Anterior cingulate cortex (tissue), 58 donors: Measurements from ENCODE around the gene MBOAT7.
"Not testable (repeated sequence)": the region's sequence is repeated elsewhere in the genome, so short reads cannot be mapped to it uniquely, and the experiment has no call there.

Source experiments
- DNase-seq, 58 donors: peaks; one replicate each; lab custom pipeline; 2025; lab: John Stamatoyannopoulos, UW

The MBOAT7 gene, protein sequence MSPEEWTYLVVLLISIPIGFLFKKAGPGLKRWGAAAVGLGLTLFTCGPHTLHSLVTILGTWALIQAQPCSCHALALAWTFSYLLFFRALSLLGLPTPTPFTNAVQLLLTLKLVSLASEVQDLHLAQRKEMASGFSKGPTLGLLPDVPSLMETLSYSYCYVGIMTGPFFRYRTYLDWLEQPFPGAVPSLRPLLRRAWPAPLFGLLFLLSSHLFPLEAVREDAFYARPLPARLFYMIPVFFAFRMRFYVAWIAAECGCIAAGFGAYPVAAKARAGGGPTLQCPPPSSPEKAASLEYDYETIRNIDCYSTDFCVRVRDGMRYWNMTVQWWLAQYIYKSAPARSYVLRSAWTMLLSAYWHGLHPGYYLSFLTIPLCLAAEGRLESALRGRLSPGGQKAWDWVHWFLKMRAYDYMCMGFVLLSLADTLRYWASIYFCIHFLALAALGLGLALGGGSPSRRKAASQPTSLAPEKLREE

DNA sequence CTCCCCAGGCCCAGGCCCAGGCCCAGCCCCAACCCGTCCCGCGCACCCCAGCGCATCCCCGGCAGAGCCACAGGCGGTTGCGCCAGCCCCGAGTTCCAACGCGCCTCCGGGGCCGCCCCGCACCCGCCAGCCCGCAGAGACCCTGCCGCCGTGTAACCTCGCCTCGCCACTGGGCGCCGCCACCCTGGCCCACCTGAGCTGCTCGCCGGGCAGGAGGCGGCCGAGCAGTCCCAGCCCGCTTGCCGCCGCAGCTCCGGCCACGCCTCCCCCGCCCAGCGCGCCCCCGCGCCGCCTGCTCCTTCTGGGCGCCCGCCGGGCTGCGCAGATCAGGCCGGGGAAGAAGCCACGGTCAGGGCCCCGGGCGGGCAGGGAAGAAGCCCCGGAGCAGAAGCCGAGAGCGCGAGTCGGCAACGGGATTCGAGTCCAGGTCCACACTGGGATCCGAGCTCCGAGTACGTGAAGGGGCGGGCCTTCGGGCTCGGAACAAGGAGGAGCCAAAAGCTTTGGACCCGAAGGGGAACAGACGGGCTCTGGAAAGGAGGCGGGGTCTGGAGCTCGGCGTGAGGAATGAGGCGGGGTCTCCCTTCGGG lies at the start of gene MBOAT7:
Gene MBOAT7, minus strand, starts transcription at position 436 of the 590 bp plus-strand sequence. CDS start 1,072 bp downstream, outside the sequence.
- DNase-seq, result peak in 2 of 58 donors; percentile 72 to 84

DNA sequence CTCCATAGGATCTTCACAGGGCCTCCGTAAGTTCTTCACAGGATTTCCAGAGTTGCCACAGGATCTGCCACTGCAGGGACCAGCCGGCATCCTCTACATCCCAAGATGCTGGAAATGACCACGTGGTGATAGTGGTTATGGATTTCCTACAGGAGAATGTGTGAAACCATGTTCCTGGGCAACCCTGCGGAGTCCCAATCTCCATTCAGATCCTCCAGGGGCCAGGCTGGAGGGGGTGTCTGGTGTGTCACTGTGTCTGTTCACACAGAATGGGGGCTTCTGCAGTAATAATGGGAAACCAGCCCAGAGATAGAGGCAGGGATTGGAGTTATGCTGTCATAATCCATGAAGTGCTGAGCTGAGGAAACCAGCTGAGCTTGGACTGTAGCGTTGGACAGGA lies 44.6 kb upstream of the MBOAT7 start:
- no peak for DNase-seq

DNA sequence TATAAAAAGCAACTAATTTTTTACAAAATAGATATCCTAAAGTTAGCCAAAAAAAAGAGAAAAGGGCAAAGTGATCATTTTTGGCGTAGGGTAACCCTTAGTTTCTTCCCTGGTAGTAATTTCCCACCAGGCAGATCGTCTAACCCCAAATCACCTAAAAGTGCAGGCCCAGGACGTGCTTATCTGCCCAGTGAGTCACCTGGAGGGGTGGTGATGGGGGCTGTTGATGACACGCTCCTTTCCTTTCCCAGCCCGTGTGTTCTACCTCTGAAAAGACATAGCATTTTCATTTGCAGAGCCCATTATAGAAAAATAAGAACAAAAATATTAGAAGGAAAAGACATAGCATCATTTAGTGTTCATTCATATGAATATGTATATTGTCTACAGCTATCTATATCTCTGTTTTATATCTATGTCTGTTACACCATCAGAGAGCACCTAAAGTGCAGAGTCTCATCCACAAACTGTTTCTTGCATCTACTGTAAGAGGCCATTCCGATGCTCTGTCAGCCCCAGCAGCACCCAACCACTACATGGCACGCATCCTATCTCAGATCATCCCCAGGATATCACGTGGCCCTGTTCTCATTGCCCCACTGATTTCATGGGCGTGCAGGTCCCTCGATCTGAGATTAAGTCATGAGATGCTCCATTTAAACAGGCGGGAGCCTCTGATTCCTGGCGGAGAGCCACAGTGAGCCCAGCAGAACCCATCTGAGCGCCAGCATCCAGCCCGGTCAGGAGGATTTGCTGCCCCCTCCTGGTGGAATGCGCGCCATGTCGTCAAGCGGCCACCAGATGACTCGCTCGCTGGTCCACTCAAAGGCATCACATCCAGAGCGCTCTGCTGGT lies 41.9 kb upstream of the MBOAT7 start:
- DNase-seq, result peak in 56 of 58 donors; percentile 4 to 93 (median 68)

DNA sequence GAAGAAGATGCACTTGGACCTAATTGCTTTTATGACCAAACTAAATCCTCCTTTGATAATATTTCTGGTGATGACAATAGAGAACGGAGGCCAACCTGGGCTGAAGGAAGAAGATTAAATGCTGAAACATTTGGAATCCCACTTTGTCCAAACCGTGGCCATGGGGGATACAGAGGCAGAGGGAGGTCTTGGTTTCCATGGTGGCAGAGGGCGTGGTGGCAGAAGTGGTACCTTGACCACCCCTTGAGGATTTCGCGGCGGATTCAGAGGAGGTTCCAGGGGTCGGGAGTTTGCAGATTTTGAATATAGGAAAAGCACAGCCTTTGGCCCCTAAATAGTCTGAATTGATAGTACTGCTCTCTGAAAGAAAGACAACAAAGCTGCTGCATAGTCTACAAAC lies 40.7 kb upstream of the MBOAT7 start:
- DNase-seq, result no peak

DNA sequence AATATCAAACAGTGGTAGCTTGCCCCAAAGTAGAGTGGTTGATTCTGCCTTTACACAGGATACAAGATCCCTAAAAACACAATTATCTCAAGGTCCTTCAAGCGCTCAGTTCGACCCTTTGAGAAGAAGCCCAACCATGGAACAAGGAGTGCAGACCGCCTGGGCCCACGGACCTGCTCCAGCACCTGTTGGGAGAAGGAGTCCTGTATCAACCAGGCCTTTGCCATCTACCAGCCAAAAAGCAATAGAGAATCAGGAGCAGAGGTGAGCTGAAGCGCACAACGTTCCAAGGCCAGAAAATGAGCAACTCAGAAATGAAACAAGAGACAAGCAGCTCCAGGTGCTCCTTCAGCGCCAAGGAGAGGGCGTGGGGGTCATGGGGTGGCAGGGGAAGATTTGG lies 39.8 kb upstream of the MBOAT7 start:
- no peak for DNase-seq

DNA sequence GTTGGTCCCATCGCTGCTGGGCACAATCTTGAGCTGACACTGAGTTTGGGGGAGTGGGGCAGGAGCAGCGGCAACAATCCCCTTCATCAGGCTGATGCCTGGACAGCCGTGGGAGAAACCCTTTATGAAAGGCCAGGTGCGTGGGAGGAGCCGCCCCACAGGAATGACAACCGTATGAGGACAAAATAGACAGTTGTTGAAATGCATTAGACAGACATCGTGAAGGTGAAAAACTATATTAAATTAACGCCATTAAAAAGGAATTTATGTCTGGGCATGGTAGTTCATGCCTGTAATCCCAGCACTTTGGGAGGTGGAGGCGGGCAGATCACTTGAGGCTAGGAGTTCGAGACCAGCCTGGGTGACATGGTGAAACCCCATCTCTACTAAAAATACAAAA lies 35.2 kb upstream of the MBOAT7 start:
- not testable (repeated sequence) for DNase-seq

DNA sequence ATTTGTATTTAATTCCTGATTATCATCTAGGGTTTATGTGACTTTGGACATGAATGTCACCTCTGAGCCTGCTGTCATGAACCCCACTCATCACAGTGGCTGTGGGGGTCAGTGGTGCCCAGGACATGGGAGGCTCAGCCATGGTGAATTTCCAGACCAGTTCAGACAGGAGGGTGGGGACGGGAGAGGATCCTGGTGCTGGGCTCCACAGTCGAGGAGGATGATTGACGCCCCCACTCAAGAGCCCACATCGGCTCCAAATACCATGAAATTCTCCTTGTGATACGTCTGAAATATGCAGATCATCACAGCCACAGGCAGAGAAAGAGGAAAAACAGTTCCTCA lies 34.5 kb upstream of the MBOAT7 start:
- DNase-seq, result not testable (repeated sequence)

DNA sequence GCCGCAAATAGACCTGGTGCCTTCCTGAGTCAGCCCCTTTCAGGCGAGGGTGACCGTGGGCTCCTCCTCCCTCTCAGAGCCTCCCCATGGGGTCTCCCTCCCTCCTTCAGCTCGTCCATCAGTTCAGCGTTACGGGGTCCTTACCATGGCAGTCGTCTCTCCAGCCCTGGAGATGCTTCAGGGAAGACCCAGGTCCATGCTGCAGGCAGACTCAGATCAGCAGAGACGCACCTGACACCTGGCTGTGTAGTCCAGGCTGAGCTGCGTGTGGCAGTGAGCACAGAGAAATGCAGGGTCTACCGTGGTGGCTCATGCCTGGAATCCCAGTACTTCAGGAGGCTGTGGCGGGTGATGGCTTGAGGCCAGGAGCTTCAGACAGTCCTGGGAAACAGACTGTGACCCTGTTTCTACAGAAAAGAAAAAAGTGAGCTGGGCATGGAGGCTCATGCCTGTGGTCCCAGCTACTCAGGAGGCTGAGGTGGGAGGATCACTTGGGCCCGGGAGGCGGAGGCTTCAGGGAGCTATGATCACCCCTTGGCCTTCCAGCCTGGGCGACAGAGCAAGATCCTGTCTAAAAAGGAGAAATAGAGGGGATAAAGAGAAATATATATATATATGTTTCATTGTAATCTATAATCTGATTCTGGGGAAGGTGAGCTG lies 34.0 kb upstream of the MBOAT7 start:
- DNase-seq, result not testable (repeated sequence)

DNA sequence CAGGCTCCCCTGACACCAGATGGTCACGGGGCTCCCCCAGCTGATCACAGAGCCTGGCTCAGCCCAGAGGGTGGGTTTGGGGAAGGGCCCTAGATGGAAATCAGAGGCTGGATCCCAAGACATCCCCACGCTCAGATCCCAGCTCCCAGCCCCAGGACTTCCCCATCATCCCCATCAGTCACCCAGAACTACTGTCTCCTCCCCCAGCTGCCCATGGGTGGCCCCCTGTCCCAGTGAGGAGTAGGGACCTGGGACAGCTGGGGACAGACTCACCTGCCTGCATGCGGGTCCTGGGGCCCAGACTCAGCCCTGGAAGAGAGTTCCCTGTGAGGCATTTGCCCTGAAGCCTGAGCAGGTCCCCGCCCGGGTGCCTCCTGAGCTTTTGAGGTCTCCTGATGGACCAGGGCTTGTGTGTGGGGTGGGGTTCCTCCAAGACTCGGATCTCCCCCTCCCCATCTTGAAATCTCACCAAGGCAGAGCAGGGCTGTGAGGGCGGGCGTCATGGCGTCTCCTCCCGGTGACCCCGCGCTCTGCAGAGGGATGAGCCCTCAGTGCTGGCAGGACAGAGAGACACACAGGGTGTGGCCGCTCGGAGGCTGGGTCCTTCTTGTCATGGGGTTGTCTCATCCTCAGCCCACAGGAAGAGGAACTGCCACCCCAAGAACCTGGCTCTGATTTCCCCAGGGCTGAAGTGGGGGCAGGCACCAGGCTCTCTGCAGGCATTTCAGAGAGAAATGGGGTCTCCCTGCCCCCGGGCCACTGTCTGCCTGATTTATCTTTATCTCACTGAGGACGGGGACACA lies 33.3 kb upstream of the MBOAT7 start, which contains the start of gene LILRB3:
Gene LILRB3, minus strand, starts transcription at position 534 of the 803 bp plus-strand sequence. Its CDS starts 31 bp downstream, at position 503.
- peak in 2 of 58 donors; percentile 6 to 12 for DNase-seq

DNA sequence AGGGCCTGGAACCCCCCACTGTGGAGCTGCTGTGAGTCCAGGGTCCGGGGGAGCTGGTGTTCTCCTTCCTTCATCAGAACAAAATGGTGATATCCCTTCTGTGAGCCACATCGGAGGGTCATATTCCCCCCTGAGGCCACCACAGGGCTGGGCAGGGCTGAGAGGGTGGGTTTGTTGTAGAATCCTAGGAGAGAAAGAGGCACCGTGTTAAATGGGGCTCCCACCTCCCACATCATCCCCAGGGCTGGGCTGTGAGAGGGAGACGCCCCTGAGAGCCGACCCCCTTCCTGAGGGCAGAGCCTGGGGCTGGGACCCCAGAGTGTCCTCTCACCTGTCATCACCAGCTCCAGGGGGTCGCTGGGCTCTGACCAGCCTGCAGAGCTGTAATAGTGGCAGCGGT lies 32.6 kb upstream of the MBOAT7 start:
- DNase-seq, result not testable (repeated sequence)

DNA sequence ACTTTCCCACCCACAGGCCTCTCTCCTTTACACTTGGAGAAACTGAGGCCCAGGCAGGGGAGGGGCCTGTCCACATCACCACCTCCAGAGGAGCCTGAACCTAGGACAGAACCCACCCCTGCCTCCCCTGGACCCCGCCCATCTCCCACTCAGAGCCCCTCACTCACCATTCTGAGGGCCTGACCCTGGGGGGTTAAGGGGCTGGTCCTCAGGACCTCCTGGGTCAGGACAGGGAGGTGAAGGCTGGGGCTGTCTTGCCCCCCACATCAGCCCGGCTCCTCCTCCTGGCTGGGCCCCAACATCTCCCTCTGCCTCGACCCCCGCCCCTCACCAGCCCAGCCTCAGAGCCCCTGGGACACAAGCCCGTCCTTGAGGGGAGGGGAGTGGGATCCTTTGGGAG lies 30.3 kb upstream of the MBOAT7 start:
- DNase-seq, result not testable (repeated sequence)

DNA sequence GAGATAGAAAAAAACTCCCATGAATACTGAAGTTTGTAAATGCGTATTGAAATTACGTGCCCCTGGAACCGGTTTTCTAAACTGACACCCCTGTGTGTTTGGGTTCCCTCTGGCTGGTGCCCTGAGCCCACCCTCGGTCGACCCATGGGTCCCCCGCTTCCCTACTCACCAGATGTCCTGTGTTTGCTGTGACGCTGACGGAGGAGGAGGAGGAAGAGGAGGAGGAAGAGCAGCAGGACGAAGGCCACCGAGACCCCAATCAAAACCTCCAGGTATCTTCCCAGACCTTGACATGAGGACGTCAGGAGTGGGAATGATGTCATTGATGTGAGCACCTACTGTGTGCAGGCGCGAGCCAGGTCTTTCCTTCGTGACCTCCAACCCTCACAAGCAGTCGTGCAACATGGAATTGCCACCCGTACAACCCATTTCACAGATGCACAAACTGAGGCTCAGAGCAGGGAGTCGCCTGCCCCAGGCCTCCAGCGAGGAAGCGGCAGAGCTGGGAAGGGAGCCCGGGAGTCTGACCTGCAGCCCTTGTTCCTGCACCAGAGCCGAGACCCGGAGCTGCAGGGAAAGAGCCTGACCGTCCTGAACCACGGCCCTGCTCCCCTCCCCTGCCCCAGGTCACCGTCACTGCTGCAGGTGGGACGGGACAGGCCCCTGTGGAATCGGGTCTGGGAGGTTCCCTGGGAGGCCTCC lies 29.7 kb upstream of the MBOAT7 start:
- no peak for DNase-seq

DNA sequence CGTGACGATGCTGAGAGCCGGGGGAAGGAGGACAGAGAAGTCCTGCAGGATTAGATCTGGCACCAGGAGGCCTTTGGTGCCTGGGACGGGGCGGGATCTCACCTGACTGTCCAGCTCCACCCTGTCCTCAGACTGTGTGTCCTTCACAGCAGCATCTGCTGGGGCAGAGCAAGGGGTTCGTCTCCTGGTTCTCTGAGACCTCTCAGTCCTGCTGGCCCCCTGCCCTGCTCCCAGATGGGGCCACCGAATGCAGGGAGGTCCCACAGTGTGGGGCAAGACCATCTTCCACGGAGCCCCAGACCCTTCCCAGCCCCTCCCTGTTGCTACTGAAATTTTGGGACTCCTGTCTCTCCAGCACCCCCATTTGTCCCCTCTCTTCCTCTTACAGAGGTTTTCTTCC lies 28.9 kb upstream of the MBOAT7 start:
- no peak for DNase-seq

DNA sequence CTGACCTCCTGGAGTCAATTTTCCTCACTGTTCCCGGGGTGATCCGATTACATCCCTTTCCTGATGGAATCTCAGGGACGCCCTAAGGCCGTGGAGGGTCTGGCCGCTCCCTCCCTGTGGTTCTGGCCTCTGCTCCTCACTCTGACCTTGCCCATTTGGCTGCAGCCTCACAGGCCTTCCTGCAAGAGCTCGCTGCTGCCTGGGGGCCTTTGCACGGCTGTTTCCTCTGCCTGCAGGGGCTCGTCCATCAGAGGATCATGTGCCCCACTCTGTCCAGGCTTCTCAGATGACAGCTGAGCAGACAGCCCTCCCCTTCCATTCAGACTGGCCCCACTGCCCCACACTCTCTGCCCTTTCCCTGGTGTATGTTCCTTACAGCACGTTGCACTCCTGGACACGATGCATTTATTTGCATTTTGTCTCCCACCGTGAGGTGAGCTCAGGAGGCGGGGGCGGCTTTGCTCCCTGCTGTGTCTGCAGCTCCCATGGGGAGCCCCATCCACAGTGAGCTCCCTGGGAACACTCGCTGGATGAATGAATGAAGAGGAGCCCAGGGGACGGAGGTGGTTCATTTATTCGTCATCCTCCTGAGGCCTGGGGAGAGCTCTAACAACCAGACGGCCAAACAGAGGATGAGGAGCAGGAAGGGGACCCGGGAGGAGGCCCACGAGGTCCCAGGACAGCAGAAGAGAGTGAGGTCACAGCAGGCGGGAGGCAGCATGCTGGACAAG lies 28.3 kb upstream of the MBOAT7 start:
- not testable (repeated sequence) for DNase-seq

DNA sequence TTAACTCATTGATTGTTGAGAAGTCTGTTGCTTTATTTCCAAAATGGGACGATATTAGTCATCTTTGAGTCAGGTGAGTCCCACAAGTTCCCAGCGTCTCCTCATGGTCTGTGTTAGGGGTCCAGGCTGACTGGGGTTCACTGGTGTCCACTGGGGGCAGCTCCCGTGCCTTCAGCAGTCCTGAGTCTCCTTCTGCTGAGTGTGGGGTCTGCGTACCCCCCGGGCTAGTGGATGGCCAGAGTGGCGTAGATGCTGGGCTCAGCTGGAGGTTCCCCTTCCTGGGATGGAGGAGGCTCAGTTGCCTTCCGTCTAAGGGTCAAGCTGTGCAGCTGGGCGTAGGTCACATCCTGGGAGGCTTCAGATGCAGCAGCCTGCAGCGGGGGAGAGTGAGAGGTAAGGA lies 27.5 kb upstream of the MBOAT7 start:
- DNase-seq, result no peak

DNA sequence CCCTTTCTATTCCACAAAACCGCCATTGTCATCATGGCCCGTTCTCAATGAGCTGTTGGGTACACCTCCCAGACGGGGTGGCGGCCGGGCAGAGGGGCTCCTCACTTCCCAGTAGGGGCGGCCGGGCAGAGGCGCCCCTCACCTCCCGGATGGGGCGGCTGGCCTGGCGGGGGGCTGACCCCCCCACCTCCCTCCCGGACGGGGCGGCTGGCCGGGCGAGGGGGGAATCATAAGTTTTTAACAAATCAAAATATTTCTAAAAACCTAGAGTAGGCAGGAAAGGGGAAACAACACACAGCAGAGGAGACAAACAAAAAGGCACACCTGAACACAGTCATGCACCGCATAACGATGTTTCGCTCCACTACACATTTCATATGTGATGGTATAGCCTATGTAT lies 25.4 kb upstream of the MBOAT7 start:
- DNase-seq, result not testable (repeated sequence)

DNA sequence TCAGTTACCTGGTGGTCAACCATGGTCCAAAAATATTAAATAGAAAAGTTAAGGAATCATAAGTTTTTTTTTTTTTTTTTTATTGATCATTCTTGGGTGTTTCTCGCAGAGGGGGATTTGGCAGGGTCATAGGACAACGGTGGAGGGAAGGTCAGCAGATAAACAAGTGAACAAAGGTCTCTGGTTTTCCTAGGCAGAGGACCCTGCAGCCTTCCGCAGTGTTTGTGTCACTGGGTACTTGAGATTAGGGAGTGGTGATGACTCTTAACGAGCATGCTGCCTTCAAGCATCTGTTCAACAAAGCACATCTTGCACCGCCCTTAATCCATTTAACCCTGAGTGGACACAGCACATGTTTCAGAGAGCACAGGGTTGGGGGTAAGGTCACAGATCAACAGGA lies 24.8 kb upstream of the MBOAT7 start:
- not testable (repeated sequence) for DNase-seq

DNA sequence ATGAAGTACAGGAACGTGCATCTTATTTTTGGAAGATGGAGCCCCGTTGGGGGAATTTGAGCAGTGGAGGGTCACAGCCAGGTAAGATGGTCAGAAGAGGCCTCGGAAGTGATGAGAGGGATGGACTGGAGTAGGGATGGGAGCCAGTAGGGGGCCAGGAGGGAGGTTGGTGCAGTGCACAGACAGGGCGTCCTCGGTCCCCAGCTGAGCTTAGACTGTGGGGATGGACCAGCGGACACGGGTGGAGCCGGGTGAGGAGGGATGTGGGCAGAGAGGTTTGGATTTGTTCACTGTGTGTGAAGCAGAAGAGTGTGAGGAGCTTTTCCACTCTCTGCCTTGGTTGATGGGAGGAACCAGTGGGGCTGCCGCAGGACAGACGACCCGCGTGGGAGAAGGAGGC lies 21.9 kb upstream of the MBOAT7 start:
- no peak for DNase-seq
